ENCODE results near the gene KCNG2. TPM values are rescaled to one million over a fixed set of nuclear protein-coding genes. Genes with fewer than 3 reads are reported as not detected.
"Not testable (repeated sequence)": the region's sequence is repeated elsewhere in the genome, so short reads cannot be mapped to it uniquely, and the experiment has no call there.

KCNG2 gene
- polyA plus RNA-seq = under 1 TPM; 0.05 to 0.45 (median 0.42) TPM

- WGBS, 3 donors = 4 to 8% (median 5%) methylated on average over 39 to 92 of the region's 92 CpGs
Measured at GRCh38 chr18:79797518-79798345, at the start of gene KCNG2. KCNG2 (plus strand) TSS chr18:79797938; CDS start chr18:79863668, 65,730 bp downstream.

GRCh38 chr18:79748321-79749180, 49.2 kb upstream of the KCNG2 start:
- H3K27ac ChIP-seq (ENCODE audit: low read depth, low read length) = no peak overlapping the region
- 88 to 92% (median 91%) methylated on average over 36 of the region's 36 CpGs for WGBS, 3 donors

More at GRCh38 chr18:79797518-79798345, at the start of gene KCNG2:
- H3K27ac ChIP-seq (ENCODE audit: low read depth, low read length) = no peak within 1 kb of the TSS

DNA sequence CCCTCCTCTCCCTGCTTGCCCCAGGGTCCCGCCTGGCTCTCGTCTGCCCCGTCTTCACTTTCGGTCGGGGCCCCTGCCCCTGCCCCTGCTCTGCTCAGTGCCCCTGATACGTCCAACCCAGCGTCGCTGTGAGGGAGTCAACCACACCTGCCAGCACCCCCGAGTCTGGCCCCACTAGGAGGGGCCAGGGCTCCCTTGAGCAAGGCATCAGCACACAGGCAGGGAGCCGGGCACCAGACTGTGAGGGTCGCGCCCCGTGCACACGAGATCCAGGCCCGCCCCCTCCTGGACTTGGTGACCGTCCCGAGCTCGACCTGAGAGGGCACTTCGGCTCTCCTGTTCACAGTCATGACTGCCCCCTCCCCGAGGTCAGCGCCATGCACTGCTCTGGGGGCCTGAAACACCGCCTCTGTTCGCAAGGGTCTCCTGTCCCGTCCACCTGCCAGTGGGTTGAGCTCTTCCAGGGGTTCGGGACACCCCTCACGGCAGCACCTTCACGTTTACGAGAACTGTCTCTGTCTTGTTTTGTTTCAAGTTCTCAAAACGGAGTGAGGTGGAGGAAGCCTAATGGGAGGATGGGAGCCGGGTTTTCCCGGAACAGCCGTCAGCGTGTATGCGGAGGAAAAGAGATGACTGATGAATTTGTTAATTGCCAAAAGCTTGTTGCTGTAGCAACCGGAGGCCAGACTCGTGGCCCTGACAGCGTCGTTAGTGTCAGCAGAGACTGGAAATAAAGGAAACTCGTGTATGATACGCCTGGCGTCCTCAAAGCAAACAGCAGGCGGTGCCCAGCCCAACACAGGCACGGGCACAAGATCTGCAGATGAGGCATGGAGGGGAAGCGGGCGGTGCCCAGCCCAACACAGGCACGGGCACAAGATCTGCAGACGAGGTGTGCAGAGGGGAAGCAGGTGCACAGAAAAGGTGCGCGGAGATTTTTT, 48.2 kb upstream of the KCNG2 start:
- WGBS, 3 donors = 79 to 85% (median 84%) methylated on average over 49 of the region's 49 CpGs

GRCh38 chr18:79750980-79751571, 46.7 kb upstream of the KCNG2 start:
- H3K27ac ChIP-seq (ENCODE audit: low read depth, low read length) = no peak overlapping the region
- 89 to 91% (median 91%) methylated on average over 7 to 13 of the region's 13 CpGs for WGBS, 3 donors

More for the DNA sequence above, 48.2 kb upstream of the KCNG2 start:
- no peak overlapping the region for H3K27ac ChIP-seq (ENCODE audit: low read depth, low read length)

GRCh38 chr18:79751918-79752578, 45.7 kb upstream of the KCNG2 start:
- WGBS, 3 donors = 95 to 97% (median 96%) methylated on average over 15 to 17 of the region's 20 CpGs
- not testable (repeated sequence) for H3K27ac ChIP-seq (ENCODE audit: low read depth, low read length)

DNA sequence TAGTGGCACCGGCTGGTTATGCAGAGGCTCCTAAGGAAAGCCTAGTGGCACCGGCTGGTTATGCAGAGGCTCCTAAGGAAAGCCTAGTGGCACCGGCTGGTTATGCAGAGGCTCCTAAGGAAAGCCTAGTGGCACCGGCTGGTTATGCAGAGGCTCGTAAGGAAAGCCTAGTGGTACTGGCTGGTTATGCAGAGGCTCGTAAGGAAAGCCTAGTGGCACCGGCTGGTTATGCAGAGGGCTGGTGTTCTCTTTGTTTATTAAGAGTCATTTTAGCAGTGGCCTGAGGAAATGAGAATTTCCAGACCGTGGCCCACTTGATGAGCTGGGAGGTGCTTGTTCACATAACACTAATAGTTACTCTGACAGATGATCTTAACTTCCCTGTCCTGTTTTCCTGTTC, 44.8 kb upstream of the KCNG2 start:
- 89 to 93% (median 89%) methylated on average over 5 to 6 of the region's 8 CpGs for WGBS, 3 donors
- H3K27ac ChIP-seq (ENCODE audit: low read depth, low read length) = not testable (repeated sequence)

- no peak overlapping the region for H3K27ac ChIP-seq (ENCODE audit: low read depth, low read length)
- WGBS, 3 donors = 91 to 93% (median 93%) methylated on average over 27 of the region's 27 CpGs
Measured at GRCh38 chr18:79753391-79753851, 44.3 kb upstream of the KCNG2 start.

GRCh38 chr18:79754022-79754761, 43.5 kb upstream of the KCNG2 start:
- H3K27ac ChIP-seq (ENCODE audit: low read depth, low read length) = no peak overlapping the region
- WGBS, 3 donors = 95 to 96% (median 96%) methylated on average over 35 of the region's 35 CpGs

DNA sequence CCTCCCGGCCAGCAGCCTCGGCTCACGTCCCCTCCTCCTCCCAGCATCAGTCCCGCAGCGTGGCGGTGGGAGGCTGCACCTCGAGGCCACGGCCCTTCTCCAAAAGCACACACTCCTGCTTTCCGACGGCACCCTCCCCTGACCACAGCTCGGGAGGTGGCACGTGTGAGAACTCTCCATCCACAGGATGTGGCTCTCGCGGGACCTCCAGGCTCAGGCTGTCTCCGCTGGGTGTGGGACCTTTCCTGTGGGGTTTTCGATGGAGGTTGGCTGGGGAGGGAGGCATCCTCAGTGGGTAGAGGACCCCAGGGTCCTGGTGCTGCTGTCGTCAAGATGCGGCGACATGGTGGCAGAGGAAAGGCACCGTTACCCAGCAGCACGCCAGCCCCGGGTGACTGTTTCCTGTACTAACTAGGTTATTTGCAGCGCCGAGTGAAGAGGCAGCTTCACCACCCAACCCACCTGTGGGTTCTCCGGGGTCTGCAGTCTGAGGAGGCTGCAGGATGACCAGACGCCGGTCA, 42.8 kb upstream of the KCNG2 start:
- no peak overlapping the region for H3K27ac ChIP-seq (ENCODE audit: low read depth, low read length)
- 96 to 97% (median 97%) methylated on average over 27 of the region's 27 CpGs for WGBS, 3 donors

DNA sequence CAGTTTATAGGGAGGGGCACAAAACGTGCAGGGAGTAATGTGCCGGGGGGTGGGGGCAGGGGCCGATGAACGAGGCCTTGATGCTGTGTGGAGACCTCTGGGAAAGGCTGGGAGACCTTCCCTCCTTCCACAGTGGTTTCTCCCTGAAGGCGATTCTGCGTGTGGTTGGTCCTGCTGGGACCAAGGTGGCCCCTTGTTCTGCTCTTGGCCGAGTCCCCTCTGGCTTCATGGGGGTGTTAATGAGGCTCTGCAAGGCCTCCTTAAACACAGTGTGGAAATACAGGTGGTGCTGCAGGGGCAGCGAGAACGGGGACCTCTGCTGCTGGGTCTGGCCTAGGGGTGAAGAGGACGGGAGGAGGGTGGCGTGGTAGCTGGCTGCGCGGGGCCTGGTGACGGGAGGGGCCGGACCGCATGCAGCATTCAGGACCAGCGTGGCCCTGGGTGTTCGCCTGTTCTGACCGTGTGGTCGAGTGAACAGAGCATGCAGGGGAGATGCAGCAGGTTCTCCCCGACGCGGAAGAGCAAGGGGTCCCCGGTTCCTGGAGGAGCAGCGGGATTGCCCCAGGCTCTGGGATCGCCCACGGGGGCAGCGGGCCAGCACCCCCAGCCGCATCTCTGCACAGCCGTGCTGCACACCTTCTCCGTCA, 42.1 kb upstream of the KCNG2 start:
- WGBS, 3 donors = 94 to 96% (median 94%) methylated on average over 31 of the region's 31 CpGs
- no peak overlapping the region for H3K27ac ChIP-seq (ENCODE audit: low read depth, low read length)

DNA sequence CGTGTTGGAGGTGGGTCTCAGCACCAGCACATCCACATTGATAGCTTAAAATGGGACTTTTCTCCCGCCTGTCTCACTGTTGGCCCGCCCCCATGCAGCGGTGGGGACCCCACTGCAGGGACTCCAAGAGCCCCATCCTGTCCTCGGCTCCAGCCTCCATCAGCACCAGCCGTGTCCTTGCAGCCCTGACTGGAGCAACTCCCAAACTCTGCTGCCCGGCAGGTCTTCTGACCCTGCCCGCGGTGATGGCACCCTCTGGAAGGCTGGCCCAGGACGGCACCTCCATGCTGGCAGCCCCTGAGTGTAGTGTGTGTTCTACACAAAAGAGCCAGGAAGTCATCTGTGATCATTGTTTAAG, 41.6 kb upstream of the KCNG2 start:
- 92 to 98% (median 97%) methylated on average over 10 of the region's 10 CpGs for WGBS, 3 donors
- H3K27ac ChIP-seq (ENCODE audit: low read depth, low read length) = no peak overlapping the region

- 96 to 98% (median 97%) methylated on average over 11 of the region's 11 CpGs for WGBS, 3 donors
- no peak overlapping the region for H3K27ac ChIP-seq (ENCODE audit: low read depth, low read length)
Measured at GRCh38 chr18:79756826-79757225, 40.9 kb upstream of the KCNG2 start.

GRCh38 chr18:79760348-79760747, 37.4 kb upstream of the KCNG2 start:
- whole genome bisulfite sequencing, 3 donors = 9 to 21% (median 18%) methylated on average over 1 of the region's 1 CpG
- H3K27ac ChIP-seq (ENCODE audit: low read depth, low read length) = no peak overlapping the region

- WGBS, 3 donors = 79 to 89% (median 81%) methylated on average over 1 of the region's 1 CpG
Measured at GRCh38 chr18:79760881-79761280, 36.9 kb upstream of the KCNG2 start.

DNA sequence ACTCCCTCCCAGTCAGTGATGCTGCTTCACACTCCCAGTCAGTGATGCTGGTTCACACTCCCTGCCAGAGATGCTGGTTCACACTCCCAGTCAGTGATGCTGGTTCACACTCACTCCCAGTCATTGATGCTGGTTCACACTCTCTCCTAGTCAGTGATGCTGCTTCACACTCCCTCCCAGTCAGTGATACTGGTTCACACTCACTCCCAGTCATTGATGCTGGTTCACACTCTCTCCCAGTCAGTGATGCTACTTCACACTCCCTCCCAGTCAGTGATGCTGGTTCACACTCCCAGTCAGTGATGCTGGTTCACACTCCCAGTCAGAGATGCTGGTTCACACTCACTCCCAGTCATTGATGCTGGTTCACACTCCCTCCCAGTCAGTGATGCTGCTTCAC, 34.3 kb upstream of the KCNG2 start:
- no peak overlapping the region for H3K27ac ChIP-seq (ENCODE audit: low read depth, low read length)

More at GRCh38 chr18:79760881-79761280, 36.9 kb upstream of the KCNG2 start:
- H3K27ac ChIP-seq (ENCODE audit: low read depth, low read length) = no peak overlapping the region

DNA sequence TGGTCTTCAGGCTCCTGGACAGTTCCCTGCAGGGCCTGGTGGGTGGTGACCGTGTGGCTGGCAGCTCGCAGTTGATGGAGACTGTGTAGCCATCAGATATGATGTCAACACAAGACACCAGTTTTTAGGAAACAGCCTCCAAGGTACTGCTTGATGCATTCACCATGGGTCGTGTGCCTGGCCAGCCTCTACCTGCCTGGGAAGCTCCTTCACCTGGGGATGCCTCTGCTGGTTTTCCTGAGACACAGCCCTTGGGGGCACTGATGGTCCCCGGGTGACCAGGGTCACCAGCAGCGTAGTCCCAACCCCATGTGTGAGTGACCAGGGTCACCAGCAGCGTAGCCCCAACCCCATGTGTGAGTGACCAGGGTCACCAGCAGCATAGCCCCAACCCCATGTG, 33.6 kb upstream of the KCNG2 start:
- H3K27ac ChIP-seq (ENCODE audit: low read depth, low read length) = no peak overlapping the region
- WGBS, 3 donors = 78 to 91% (median 89%) methylated on average over 5 to 6 of the region's 6 CpGs
